KOPT-K1 (cell line): ENCODE measurements around the gene TDRKH.
"Not testable (repeated sequence)": the region's sequence is repeated elsewhere in the genome, so short reads cannot be mapped to it uniquely, and the experiment has no call there.

Experiments
- H3K27ac ChIP-seq: fragments of 200-600 bp; sonication (generic); 2 replicates; pipeline ENCODE4 v1.5.1; 2016; ENCODE audit warnings: antibody characterized with exemption, mild to moderate bottlenecking, low read depth, low read length; ENCODE audit not compliant: poor library complexity, severe bottlenecking
- H3K36me3 ChIP-seq: fragments of 200-600 bp; sonication (generic); 2 replicates; pipeline ENCODE4 v1.5.1; 2017; ENCODE audit warnings: antibody characterized with exemption, mild to moderate bottlenecking, low read length, moderate library complexity; ENCODE audit not compliant: insufficient read depth
- H3K9me3 ChIP-seq: fragments of 200-600 bp; sonication (generic); 2 replicates; pipeline ENCODE4 v1.5.1; 2017; ENCODE audit warnings: antibody characterized with exemption, low read length, mild to moderate bottlenecking; ENCODE audit not compliant: insufficient read depth, poor library complexity, severe bottlenecking

Gene TDRKH

DNA sequence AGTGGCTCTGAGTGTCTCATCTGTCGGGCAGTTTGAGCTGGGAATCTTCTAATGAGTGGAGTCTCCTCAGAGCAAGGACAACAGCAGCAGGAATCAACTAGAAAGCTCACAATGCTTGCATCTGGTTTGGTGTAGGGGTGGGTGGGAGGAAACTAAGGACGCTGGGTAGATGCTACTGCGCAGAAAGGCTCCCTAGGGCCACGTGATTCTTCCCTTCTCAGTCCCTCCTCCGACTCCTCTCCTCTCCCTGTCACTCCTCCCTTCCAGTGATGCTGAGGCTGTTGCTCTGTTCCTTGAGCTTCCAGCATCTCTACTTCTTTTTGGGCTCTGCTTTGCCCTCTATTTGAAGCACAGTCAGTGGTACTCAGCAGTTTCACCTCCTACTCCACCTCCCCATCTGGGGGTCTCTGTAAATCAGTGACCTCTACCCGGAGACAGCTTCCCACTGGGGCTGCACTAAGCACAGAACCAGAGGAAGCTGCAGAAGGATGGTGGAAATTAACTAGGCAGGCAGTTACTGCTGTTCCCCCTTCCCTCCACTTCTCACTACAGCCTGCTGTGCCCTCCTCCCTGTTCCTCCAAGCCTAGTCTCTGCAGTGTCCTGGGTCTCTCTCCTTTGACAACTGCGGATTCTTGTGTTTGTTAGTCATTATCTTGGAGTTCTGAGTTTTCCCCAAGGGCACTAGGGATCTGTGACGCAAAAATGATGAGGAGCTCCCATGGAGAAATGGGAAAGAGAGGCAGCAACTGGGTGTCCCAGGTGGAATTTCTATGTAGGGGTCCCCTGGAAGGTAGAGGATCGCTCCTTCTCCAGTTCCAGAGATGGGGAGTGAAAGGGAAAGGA is 9.1 kb upstream of the TDRKH start:
- Histone ChIP-seq H3K36me3 (no peaks in the 10 kb centered on the region), H3K9me3 (no peaks in the 10 kb centered on the region), H3K27ac (no peak overlapping the region)

DNA sequence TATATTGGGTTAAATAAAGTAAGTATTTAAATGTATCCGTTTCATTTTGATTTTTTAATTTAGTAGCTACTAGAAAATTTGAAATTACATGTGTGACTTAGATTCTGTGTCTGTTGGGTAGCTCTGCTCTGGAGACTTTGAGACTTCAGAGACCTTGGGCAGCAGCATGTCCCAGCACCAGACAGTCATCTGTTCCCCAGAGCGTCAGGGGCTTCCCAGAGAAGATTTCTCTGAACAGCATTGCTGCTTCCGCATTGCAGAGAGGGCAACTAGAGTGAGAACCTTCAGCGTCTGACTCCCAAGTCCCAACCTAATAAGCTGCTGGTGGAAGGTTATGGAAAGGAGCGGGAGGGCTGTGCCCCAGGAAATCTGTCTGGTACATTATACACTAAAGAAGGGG is 8.3 kb upstream of the TDRKH start:
- H3K36me3 ChIP-seq = no peaks in the 10 kb centered on the region

DNA sequence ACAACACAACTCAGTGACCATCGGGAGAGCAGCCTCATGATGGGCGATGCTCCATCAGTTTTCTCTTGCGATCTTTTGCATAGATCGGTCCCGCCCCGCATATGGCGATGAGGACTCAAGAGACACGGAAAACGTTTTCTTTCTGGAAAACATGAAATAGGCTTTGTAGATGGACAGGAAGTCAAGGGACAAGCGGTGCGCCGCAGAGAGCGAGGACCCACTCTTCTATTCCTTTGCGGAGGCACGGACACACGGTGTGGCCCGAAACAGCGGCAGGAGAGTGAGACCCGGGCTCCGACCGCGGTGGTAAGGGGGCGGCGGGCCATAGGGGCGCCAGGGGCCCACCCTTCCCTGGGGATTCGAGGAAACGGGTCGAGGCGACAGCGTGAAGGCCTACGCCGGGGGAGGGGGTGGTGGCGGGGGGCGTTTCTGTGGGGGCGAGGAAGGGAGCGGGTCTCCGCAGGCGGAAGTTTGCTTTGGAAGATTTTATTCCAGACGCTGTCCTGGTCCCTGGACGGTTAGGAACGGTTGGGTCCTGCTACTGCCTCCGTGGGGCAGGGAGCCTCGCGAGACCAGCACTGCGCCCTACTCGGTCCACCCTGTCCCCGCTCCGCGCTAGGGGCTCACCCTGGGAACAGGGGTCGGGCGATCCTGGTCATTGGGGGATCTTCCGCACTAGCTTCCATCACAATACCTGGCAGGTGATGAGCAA is 796 bp upstream of the TDRKH start:
- no peaks in the 10 kb centered on the region for H3K36me3 ChIP-seq
- no peaks in the 10 kb centered on the region for H3K9me3 ChIP-seq
- H3K27ac ChIP-seq = peak overlapping the region; percentile 12

More for the DNA sequence above, 8.3 kb upstream of the TDRKH start:
- H3K9me3 ChIP-seq = no peaks in the 10 kb centered on the region
- no peak overlapping the region for H3K27ac ChIP-seq

- H3K9me3 ChIP-seq = no peaks in the 10 kb centered on the region
- H3K36me3 ChIP-seq = no peaks in the 10 kb centered on the region
- H3K27ac ChIP-seq = no peak overlapping the region
Measured at GRCh38 chr1:151787689-151788088, 2.6 kb downstream of the TDRKH start.

GRCh38 chr1:151783796-151784195 is 6.5 kb downstream of the TDRKH start:
- no peak overlapping the region for H3K27ac ChIP-seq
- H3K36me3 ChIP-seq = peaks cover under 1% of the 10 kb centered on the region; the same call in 1 of the 2 replicates
- no peaks in the 10 kb centered on the region for H3K9me3 ChIP-seq

DNA sequence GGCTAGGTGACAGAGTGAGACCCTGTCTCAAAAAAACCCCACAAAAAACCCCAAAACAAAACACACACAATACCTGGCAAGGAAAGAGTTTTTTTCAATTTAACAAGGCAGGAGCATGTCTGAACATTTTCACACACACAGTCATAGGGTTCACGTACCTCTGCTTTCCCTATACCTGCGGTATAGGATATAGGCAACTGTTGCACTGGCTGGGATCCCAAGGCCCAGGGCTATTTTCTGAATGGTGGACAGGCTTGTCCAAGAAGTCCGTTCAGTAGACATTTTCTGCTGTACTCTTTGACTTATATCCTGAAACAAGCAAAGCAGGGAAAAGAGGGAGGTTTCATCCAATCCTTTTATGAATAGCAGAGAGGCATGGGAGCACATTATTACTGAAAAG is 7.6 kb downstream of the TDRKH start:
- H3K36me3 ChIP-seq = peaks cover 7% of the 10 kb centered on the region; the same call in 1 of the 2 replicates
- H3K27ac ChIP-seq = no peak overlapping the region
- no peaks in the 10 kb centered on the region for H3K9me3 ChIP-seq

DNA sequence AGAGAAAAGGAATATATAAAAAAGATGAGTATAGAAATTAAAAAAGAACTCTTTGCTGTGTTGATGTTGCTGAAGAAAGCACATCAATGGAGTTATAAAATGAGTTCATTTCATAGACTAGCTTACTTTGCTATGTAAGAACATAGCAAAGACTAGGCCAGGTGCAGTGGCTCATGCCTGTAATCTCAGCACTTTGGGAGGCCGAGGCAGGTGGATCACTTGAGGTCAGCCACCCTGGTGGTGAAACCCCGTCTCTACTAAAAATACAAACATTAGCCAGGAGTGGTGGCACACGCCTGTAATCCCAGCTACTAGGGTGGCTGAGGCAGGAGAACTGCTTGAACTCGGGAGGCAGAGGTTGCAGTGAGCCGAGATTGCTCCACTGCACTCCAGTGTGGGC is 8.3 kb downstream of the TDRKH start:
- H3K27ac ChIP-seq, H3K36me3 ChIP-seq, H3K9me3 ChIP-seq: not testable (repeated sequence)

- H3K27ac ChIP-seq, H3K9me3 ChIP-seq: not testable (repeated sequence)
- peaks cover 17% of the 10 kb centered on the region; the same call in 1 of the 2 replicates for H3K36me3 ChIP-seq
Measured at GRCh38 chr1:151780736-151781135, 9.6 kb downstream of the TDRKH start.

DNA sequence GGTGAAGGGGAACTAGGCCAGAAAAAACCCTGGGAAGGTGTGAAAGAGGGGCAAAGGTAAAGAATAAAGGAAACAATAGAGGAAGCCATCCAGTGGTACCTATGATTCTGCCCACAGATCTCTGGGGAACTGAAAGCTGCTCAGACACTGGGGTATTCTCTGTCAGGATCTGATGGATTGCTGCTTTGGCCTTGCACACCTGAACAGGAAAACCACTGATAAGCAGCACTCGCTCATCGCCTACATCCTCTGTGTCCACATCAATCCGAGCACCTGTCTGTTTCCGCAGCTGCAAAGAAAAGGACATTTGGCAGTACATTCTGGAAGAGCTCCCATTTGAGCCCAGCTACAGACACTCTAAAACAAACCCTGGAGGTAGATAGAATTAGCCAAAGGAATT is 10.4 kb downstream of the TDRKH start:
- Histone ChIP-seq H3K9me3 (no peaks in the 10 kb centered on the region), H3K36me3 (peaks cover 26% of the 10 kb centered on the region; the same call in 1 of the 2 replicates), H3K27ac (no peak overlapping the region)

- Histone ChIP-seq H3K27ac (no peak overlapping the region), H3K9me3 (no peaks in the 10 kb centered on the region), H3K36me3 (peaks cover 28% of the 10 kb centered on the region; the same call in 1 of the 2 replicates)
Measured at GRCh38 chr1:151777317-151777716, 13.0 kb downstream of the TDRKH start.

GRCh38 chr1:151776665-151777062 is 13.6 kb downstream of the TDRKH start:
- H3K9me3 ChIP-seq = no peaks in the 10 kb centered on the region
- peaks cover 28% of the 10 kb centered on the region; the same call in 1 of the 2 replicates for H3K36me3 ChIP-seq
- no peak overlapping the region for H3K27ac ChIP-seq

- Histone ChIP-seq H3K9me3 (no peaks in the 10 kb centered on the region), H3K36me3 (peaks cover 28% of the 10 kb centered on the region; the same call in 1 of the 2 replicates), H3K27ac (no peak overlapping the region)
Measured at GRCh38 chr1:151775894-151776664, 14.2 kb downstream of the TDRKH start.

DNA sequence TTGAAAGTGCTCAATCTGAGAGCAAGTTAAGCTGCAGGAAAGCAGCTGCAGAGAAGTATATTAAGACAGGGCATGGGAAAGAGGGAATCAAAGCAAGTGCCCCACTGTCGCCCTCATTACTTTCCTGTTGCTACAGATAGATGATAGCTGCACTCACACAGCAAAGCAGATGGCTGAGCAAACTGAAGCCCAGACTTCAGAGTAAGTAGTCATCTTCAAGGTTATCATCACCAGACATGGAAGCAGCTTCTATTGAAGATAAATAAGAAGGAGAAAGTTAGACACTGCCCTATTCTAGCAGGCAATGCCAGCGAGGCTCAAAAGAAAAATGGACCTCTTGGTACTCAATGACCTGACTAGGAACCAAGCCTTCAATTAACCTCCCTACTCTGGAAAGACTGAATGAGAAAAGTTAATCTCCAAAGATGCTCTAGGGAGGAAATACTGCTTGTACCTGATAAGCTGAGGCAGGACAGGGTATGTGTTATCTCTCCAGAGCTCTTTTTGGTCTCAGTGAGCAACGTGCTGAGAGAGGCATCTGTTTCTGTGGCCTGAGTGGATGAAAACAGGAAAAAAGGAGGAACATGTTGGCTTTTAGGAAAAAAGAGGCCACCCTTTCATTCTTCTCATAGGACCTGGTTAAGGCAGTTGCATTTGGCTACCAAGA is 15.9 kb downstream of the TDRKH start:
- H3K36me3 ChIP-seq = peaks cover 28% of the 10 kb centered on the region; the same call in 1 of the 2 replicates

DNA sequence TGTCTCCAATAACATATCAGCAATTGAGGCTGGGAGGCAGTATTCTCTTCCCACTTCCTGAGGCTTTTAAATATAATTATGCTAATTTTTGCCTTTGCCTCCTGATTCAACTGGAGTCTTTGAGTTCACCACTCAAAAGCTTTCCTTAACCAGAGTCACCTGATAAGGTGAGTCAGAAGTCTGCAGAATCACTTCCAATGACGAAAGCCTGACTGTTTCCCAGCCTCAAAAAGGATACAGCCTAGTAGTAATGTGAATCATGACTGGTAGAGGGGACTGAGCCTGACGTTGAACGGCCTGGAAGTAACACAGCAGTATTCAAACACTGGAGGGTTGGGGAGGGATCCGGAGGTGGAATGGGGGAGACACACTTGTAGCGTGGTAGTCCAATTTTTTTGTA is 16.6 kb downstream of the TDRKH start:
- Histone ChIP-seq H3K27ac (no peak overlapping the region), H3K36me3 (peaks cover 27% of the 10 kb centered on the region; the same call in 1 of the 2 replicates), H3K9me3 (no peaks in the 10 kb centered on the region)

More for the DNA sequence above, 15.9 kb downstream of the TDRKH start:
- no peak overlapping the region for H3K27ac ChIP-seq
- no peaks in the 10 kb centered on the region for H3K9me3 ChIP-seq
